MM.1S (cell line): ENCODE results near the gene PKDCC.

Source experiments
- DNase-seq: peaks from one replicate; pipeline ENCODE4 v3.0.0-alpha.2; 2015
- H2AFZ ChIP-seq: fragments of 300-600 bp; sonication (generic); 2 replicates; pipeline ENCODE4 v1.6.0; 2016; ENCODE audit warnings: antibody characterized with exemption, low read length
- H3F3A ChIP-seq: fragments of 300-600 bp; sonication (generic); 2 replicates; pipeline ENCODE4 v1.6.1; 2016; ENCODE audit warnings: mild to moderate bottlenecking, antibody characterized with exemption, low read length, moderate library complexity, mixed read lengths; ENCODE audit not compliant: insufficient read depth
- H3K27ac ChIP-seq: fragments of 300-600 bp; sonication (generic); 2 replicates; pipeline ENCODE4 v1.5.1; 2016; ENCODE audit warnings: mild to moderate bottlenecking, low read length
- H3K27me3 ChIP-seq: fragments of 300-600 bp; sonication (generic); replicated peaks from 2 replicates; pipeline ENCODE4 v1.6.0; 2016; ENCODE audit warnings: low read length; ENCODE audit not compliant: insufficient read depth
- H3K36me3 ChIP-seq: fragments of 300-600 bp; sonication (generic); replicated peaks from 2 replicates; pipeline ENCODE4 v1.6.1; 2016; ENCODE audit warnings: mild to moderate bottlenecking, low read length, mixed read lengths; ENCODE audit not compliant: insufficient read depth
- H3K4me1 ChIP-seq: fragments of 300-600 bp; sonication (generic); 2 replicates; pipeline ENCODE4 v1.6.1; 2016; ENCODE audit warnings: low read length, mixed read lengths
- H3K4me2 ChIP-seq: fragments of 300-600 bp; sonication (generic); 2 replicates; pipeline ENCODE4 v1.6.0; 2016; ENCODE audit warnings: low read depth, low read length
- H3K4me3 ChIP-seq: fragments of 300-600 bp; sonication (generic); 2 replicates; pipeline ENCODE4 v1.5.1; 2016; ENCODE audit warnings: low read length, mixed read lengths
- H3K79me2 ChIP-seq: fragments of 300-600 bp; sonication (generic); 2 replicates; pipeline ENCODE4 v1.6.1; 2016; ENCODE audit warnings: mixed run types, low read length, mixed read lengths
- H3K9ac ChIP-seq: fragments of 300-600 bp; sonication (generic); 2 replicates; pipeline ENCODE4 v1.6.1; 2016; ENCODE audit warnings: low read length, mixed read lengths
- H3K9me2 ChIP-seq: fragments of 300-600 bp; sonication (generic); replicated peaks from 2 replicates; pipeline ENCODE4 v1.6.1; 2016; ENCODE audit warnings: mild to moderate bottlenecking, low read length, mixed read lengths; ENCODE audit not compliant: insufficient read depth
- H3K9me3 ChIP-seq: fragments of 300-600 bp; sonication (generic); replicated peaks from 2 replicates; pipeline ENCODE4 v1.6.1; 2016; ENCODE audit warnings: mild to moderate bottlenecking, low read length, mixed read lengths; ENCODE audit not compliant: insufficient read depth
- H4K20me1 ChIP-seq: fragments of 300-600 bp; sonication (generic); 2 replicates; pipeline ENCODE4 v1.6.1; 2016; ENCODE audit warnings: mild to moderate bottlenecking, low read length, moderate library complexity, mixed read lengths; ENCODE audit not compliant: insufficient read depth
- EZH2 ChIP-seq: fragments of 300-600 bp; sonication (generic); optimal IDR thresholded peaks from 2 replicates; pipeline ENCODE3; 2017; ENCODE audit warnings: low read depth, mild to moderate bottlenecking, antibody characterized with exemption, low read length, mixed read lengths
- EZH2phosphoT487 ChIP-seq: fragments of 300-600 bp; sonication (generic); IDR thresholded peaks from 2 replicates; pipeline ENCODE4 v1.6.1; 2018; ENCODE audit warnings: antibody characterized with exemption, low read length
- TF ChIP-seq, protein P1 (sequence below): fragments of 300-600 bp; sonication (generic); IDR thresholded peaks from 2 replicates; pipeline ENCODE4 v1.5.1; 2016; ENCODE audit warnings: antibody characterized with exemption, low read length, mixed read lengths

The PKDCC gene

GRCh38 chr2:42089340-42089925 lies 41.6 kb downstream of the PKDCC start:
- Histone ChIP-seq H3K27ac (no peak overlapping the region), H3K9ac (no peak overlapping the region)
- peak; percentile 85 for DNase-seq

DNA sequence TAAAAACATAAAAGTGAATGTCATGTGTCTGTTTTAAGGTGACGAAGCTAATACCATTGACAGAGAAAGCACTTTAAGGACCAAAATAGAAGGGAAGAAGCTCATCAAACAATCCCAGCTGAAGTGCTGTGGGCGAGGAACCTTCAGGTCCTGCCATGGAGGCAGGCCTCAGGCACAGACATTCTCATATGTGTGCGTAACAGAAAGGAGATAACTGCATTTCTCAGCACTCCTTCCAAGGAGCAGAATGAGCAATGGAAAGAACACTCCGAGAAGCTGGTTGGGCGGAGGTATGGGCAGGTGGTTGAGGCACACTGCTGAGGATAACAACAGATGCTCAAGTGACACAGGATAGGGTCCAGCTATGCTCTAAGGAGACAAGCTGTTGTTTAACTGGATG lies 42.4 kb downstream of the PKDCC start:
- TF ChIP-seq EZH2 (no peak), EZH2phosphoT487 (no peak)
- TF ChIP-seq, protein P1, sequence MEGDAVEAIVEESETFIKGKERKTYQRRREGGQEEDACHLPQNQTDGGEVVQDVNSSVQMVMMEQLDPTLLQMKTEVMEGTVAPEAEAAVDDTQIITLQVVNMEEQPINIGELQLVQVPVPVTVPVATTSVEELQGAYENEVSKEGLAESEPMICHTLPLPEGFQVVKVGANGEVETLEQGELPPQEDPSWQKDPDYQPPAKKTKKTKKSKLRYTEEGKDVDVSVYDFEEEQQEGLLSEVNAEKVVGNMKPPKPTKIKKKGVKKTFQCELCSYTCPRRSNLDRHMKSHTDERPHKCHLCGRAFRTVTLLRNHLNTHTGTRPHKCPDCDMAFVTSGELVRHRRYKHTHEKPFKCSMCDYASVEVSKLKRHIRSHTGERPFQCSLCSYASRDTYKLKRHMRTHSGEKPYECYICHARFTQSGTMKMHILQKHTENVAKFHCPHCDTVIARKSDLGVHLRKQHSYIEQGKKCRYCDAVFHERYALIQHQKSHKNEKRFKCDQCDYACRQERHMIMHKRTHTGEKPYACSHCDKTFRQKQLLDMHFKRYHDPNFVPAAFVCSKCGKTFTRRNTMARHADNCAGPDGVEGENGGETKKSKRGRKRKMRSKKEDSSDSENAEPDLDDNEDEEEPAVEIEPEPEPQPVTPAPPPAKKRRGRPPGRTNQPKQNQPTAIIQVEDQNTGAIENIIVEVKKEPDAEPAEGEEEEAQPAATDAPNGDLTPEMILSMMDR, result no peak
- no peak overlapping the region for H2AFZ ChIP-seq

More at GRCh38 chr2:42089340-42089925, 41.6 kb downstream of the PKDCC start:
- no peak overlapping the region for H3K4me2 ChIP-seq
- no peaks in the 10 kb centered on the region for H3K9me2 ChIP-seq
- H3K36me3 ChIP-seq, result no peaks in the 10 kb centered on the region
- no peaks in the 10 kb centered on the region for H3K9me3 ChIP-seq
- TF ChIP-seq EZH2phosphoT487 (no peak), EZH2 (no peak)
- TF ChIP-seq, protein P1, result peak; percentile 84
- H4K20me1 ChIP-seq, result no peaks in the 10 kb centered on the region
- H2AFZ ChIP-seq, result no peak overlapping the region
- H3F3A ChIP-seq, result no peaks in the 10 kb centered on the region
- H3K27me3 ChIP-seq, result no peaks in the 10 kb centered on the region
- no peaks in the 10 kb centered on the region for H3K79me2 ChIP-seq
- no peak overlapping the region for H3K4me3 ChIP-seq
- no peaks in the 10 kb centered on the region for H3K4me1 ChIP-seq

GRCh38 chr2:42091671-42092070 lies 43.9 kb downstream of the PKDCC start:
- H3K79me2 ChIP-seq, result no peaks in the 10 kb centered on the region
- no peaks in the 10 kb centered on the region for H3K27me3 ChIP-seq
- peaks cover 7% of the 10 kb centered on the region for H3K4me1 ChIP-seq
- H3F3A ChIP-seq, result no peaks in the 10 kb centered on the region
- no peak overlapping the region for H3K9ac ChIP-seq
- H3K9me2 ChIP-seq, result no peaks in the 10 kb centered on the region
- H3K4me2 ChIP-seq, result no peak overlapping the region
- no peak overlapping the region for H2AFZ ChIP-seq
- H3K27ac ChIP-seq, result no peak overlapping the region
- no peaks in the 10 kb centered on the region for H3K36me3 ChIP-seq
- DNase-seq, result no peak
- H3K4me3 ChIP-seq, result no peak overlapping the region
- no peaks in the 10 kb centered on the region for H4K20me1 ChIP-seq
- no peaks in the 10 kb centered on the region for H3K9me3 ChIP-seq
- TF ChIP-seq EZH2 (no peak), EZH2phosphoT487 (no peak)
- TF ChIP-seq, protein P1, result no peak

More for the DNA sequence above, 42.4 kb downstream of the PKDCC start:
- no peaks in the 10 kb centered on the region for H3K4me1 ChIP-seq
- no peaks in the 10 kb centered on the region for H3K79me2 ChIP-seq
- no peak overlapping the region for H3K9ac ChIP-seq
- no peak overlapping the region for H3K4me2 ChIP-seq
- no peaks in the 10 kb centered on the region for H3K27me3 ChIP-seq
- no peak overlapping the region for H3K4me3 ChIP-seq
- no peaks in the 10 kb centered on the region for H4K20me1 ChIP-seq
- H3F3A ChIP-seq, result no peaks in the 10 kb centered on the region
- no peaks in the 10 kb centered on the region for H3K36me3 ChIP-seq
- H3K27ac ChIP-seq, result no peak overlapping the region
- no peaks in the 10 kb centered on the region for H3K9me3 ChIP-seq
- no peaks in the 10 kb centered on the region for H3K9me2 ChIP-seq
- no peak for DNase-seq
